LNCAP (cell line): ENCODE data around the gene AGPAT4.

ENCODE experiments used
- TF ChIP-seq, protein P1 (sequence below): fragments of 450-650 bp; IDR thresholded peaks from 2 replicates; pipeline ENCODE4 v1.5.1; 2017; ENCODE audit warnings: mild to moderate bottlenecking

Gene AGPAT4

DNA sequence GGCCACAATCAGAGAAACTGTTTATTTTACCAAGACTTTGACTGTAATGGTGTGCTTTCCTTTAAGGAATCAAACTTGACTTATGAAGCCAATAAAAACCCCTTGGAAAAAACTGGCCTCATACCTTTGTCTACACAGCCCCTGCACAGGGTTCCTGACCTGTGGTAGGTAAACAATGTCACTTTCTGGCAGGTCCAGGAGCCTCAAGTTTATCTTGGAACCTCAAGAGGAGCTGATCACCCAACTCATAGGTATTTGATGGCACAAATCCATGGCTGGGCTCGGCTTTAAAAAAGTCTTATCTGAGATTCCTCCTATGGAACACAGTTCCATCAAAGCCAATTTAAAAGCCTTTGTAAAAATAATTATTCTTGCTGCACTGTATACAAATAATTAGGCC, 61.0 kb downstream of the AGPAT4 start:
- TF ChIP-seq, protein P1, sequence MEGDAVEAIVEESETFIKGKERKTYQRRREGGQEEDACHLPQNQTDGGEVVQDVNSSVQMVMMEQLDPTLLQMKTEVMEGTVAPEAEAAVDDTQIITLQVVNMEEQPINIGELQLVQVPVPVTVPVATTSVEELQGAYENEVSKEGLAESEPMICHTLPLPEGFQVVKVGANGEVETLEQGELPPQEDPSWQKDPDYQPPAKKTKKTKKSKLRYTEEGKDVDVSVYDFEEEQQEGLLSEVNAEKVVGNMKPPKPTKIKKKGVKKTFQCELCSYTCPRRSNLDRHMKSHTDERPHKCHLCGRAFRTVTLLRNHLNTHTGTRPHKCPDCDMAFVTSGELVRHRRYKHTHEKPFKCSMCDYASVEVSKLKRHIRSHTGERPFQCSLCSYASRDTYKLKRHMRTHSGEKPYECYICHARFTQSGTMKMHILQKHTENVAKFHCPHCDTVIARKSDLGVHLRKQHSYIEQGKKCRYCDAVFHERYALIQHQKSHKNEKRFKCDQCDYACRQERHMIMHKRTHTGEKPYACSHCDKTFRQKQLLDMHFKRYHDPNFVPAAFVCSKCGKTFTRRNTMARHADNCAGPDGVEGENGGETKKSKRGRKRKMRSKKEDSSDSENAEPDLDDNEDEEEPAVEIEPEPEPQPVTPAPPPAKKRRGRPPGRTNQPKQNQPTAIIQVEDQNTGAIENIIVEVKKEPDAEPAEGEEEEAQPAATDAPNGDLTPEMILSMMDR: no peak

DNA sequence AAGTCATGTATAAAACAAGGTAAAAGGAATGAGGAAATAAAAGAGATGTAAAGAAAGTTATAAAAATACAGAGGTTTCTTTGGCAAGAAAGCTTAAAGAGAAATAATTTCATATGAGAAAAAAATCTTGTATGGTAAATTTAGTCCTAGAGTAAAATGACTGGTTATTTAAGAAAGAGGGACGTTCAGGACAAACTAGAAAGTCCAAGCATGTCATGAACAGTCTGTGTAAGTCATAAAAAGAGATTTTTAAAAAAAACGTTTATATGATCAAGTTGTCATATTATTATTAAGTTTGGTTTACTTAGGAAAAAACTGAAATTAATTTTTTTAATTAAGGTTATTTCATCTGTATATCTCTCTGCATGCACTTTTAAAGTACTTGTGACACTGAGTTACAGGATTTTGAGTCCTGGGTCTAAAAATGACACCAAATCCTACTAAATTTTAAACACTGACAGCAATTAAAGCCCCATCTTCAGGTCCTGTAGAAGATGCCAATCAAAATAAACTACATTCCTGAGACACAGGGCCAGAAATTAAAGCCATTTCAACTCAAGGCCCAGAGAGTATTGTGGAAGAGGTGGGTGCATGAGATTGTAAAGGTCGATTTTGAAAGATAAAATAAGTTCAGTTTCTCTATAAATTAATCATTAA, 62.4 kb downstream of the AGPAT4 start:
- TF ChIP-seq, protein P1: no peak

DNA sequence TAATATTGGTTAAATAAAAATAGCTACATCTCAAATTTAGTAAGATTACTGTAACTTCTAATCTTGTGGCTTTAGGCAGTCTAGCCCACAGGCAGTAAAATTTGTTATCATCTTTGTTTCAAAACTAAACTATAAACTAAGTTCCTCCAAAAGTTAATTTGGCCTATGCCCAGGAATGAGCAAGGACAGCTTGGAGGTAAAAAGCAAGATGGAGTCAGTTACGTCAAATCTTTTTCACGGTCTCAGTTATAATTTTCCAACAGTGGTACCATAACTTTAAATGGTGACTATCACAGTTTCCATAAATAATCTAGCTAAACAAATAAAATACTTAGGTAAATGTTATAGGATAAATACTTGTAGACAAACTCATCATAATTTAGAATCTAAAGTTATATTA, 63.0 kb downstream of the AGPAT4 start:
- TF ChIP-seq, protein P1: no peak

DNA sequence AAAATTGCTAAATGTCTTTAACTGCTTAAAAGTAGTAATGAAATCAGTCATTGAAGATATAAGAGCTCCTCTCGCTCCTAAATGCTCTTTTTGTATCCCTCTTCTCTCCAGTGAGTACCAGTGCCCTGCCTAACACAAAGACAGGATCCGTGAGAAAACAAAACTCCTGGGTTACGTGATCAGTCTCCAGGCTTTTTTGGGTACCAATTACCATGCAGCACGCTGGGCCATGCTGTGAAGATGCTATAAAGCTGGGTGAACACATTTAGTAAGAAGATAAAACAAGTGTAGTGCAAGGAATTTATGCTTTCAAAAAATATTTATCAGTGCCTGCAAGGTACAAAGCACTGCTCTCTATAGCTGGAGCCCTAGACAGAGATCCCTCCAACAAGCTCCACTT, 66.7 kb downstream of the AGPAT4 start:
- TF ChIP-seq, protein P1: no peak

DNA sequence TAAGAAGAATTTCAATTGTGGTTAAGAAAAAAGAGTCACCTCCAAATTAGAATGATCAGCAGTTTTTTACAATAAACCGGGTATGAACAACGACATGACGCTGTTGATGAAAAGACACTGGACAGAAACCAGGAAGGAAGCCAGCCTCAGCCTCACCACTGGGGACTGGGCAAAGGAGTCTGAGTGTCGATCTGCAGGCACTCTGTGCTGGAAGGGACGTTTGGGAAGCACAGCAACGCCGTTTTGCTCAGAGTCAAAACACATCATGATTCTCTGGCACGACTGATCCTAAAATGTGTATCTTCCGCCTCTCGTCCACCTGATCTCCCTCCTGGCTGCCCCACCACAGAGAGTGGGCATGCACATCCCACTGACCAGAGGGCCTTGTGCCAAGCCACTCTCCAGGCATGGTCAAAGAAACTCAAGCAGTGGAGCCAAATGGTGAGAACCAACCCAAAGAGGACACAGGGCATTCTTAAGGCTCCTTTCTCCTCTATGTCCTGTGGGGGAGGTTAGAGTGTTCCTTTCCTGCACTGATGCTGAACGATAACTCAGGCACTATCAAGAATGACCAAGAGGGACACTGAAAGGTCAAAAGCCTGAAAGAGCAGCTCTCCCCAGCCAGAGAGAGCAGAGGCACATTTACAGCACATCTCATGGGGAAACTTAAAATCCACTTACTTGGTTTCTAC, 68.8 kb downstream of the AGPAT4 start:
- TF ChIP-seq, protein P1: no peak

DNA sequence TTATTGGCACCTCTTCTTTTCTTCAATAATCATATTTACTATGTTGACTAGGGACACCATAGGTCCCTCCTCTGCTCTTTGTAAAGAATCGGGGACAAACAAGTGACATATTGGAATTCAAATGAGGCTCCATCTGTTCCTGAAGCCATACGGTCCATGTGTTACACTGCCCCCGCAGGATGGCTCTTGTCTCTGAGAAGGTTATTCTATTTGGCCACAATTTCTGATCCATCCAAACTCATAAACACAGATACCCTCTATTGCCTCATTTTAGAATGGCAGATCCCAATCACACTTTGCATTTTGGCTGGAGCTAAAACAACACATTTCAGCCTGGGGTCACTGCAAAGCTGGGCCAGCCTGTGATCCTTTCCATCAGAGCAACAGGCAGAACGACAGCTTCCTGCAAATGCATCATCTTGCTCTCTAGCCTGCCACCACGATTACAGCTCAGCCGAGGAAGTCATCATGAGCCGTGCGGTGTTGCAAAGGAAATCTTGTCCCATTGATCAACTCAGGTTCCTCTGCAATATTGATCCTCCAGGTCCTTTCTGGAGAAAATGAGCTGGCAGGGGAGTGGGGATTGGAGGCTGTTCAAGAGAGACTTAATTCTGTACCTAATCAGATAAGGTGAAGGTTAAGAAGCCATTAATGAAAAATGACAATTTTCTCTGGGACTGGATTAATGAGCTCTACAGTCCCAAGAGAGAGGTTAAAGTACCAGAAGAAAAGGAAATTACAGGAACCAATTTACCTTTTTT, 73.1 kb downstream of the AGPAT4 start:
- TF ChIP-seq, protein P1: no peak

DNA sequence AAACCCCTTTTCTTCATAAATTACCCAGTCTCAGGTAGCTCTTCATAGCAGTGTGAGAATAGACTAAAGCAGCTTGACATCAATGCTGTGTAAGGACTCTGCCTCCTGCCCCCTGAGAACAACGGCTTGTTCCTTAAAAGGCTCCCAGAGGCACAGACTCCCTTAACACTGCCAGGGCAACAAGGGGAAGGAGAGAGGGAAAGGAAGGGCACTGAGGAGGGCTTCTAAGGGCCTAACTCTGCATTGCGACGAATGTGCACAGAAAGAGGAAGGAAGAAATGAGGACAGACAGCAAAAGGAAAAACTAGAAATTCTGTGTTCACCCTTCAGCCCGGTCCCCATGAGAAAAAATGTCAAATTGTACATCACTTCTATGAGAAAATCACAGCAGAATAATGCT, 74.0 kb downstream of the AGPAT4 start:
- TF ChIP-seq, protein P1: no peak
